NCI-H2029 treated with DMSO at 0.1 percent for 48 hours (cell line): ENCODE measurements around the gene DMBT1.

ENCODE experiments used
- DNase-seq: peaks from one replicate; lab custom pipeline; 2025; lab: John Stamatoyannopoulos, UW

Gene DMBT1

DNA sequence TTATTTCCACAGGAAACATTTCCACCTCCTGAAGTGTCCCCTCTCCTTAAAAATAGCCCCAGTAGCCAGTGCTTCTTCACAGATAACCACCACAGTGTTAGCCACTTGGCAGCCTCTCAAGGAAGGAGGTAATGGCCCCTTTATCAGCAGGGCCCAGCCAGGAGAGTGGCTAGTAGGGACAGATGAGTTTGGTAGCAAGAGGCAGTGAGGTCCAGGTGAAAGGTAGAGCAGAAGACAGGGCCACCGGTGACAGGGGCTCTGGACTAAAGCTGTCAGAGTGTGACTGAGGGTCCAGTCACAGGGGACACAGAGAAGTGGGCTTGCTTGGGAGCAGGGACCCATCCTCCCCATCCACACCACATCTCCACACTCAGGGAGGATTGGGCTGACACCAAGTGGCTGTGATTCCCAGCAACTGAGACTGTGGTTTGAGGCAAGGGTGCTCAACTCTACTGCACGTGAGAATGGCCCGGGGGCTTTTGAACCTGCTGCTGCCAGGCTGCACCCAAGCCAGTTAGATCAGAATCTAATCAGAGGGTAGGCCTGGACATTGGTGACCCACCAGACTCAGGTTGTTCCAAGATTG lies 86.9 kb downstream of the DMBT1 start:
- no peak for DNase-seq

DNA sequence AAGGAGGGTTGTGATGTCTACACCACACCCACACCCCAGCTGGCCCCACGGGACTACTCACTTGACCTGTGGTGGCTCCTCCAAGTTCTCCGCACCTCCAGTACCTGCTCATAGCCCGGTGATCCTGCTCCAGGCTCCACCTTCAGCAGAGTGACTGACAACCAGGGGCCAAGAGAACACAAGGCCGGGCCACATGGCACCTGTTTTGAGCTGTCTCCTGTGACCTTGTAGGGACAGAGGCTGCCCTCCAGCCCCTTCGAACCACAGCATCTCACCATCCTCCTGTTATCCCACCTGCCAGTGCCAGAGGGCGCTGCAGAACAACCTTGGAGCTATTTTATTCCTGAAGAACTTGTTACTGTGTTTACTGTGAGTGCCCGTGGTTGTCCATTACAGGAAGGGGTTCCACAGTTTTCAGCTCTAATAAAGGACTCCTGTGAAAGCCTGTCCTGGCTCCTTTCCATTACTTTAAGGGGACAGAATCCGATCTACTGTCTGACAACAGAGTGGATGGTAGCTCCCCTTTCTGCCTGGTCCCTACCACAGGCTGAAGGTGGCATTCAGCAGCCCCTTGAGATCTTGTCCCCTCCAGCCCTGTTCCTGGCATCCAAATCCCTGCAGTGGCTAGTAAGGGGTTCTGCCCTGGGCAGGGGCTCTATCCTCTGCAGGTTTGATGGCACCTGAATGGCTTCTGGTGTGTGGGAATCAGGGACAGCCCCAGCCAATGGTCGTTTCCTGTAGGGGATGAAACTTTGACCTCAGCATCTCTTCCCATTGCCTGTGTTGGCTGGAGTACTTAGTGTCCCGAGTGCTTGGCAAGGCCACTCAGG lies 88.3 kb downstream of the DMBT1 start:
- no peak for DNase-seq

DNA sequence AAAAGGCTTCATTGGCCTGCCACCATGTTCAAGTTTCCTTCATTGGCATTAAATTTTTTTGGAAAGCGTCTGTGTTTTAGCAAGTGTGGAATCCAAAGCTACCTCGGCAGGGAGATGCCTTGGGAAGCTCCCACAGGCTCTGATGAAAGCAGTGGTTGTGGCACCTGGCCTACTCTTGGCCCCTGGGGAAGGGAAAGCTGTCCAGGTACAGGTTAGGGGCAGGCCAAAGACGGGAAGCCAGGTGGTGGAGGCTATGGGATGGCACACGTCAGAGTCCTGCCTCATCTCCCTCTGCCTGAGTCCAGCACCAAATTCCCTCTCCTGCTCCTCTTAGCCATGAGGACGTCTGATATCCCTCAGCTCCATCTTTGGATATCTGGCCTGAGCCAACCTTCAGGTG lies 89.3 kb downstream of the DMBT1 start:
- no peak for DNase-seq

- DNase-seq: no peak
Measured at GRCh38 chr10:122650331-122650730, 89.8 kb downstream of the DMBT1 start.

- DNase-seq: no peak
Measured at GRCh38 chr10:122655524-122656307, 95.2 kb downstream of the DMBT1 start.

- no peak for DNase-seq
Measured at GRCh38 chr10:122656308-122656705, 95.8 kb downstream of the DMBT1 start.

DNA sequence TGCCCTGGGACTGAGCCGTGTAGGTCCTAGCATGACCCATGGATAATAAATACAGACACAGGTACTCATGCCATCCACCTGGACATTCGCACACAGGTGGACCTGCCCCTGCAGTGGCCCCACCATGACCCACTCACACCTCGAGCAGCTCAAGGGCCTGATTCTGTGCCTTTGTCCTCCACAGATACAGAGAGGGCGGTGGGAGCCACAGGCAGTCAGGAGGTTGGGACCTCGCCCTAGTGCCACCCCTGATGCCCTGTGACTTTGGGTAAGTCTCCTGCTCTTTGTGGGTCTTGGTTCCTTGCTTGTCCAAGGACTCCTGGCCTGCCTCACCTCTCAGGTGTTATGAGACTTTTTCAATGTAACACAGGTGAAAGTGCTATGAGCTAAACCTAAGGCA lies 96.2 kb downstream of the DMBT1 start:
- no peak for DNase-seq

DNA sequence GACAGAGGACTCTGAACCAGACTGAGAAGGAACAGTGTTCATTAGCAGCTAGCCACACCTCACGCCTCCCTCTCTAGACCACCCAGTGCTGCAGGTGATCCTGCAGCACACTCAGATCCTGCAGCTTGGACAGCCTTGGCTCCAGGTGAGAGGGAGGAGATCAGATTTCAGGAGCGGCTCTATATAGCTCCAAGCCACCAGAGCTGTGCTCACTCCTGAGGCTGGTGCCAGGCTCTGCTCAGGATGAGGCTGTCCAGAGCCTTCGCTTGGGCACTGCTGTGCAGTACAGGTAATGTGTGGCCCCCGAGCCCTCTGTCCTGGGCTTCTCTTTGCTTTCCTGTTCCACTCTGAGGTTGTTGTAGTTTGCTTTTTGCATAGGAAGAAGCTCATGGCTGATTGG lies 96.7 kb downstream of the DMBT1 start:
- no peak for DNase-seq

- no peak for DNase-seq
Measured at GRCh38 chr10:122657729-122658128, 97.2 kb downstream of the DMBT1 start.

DNA sequence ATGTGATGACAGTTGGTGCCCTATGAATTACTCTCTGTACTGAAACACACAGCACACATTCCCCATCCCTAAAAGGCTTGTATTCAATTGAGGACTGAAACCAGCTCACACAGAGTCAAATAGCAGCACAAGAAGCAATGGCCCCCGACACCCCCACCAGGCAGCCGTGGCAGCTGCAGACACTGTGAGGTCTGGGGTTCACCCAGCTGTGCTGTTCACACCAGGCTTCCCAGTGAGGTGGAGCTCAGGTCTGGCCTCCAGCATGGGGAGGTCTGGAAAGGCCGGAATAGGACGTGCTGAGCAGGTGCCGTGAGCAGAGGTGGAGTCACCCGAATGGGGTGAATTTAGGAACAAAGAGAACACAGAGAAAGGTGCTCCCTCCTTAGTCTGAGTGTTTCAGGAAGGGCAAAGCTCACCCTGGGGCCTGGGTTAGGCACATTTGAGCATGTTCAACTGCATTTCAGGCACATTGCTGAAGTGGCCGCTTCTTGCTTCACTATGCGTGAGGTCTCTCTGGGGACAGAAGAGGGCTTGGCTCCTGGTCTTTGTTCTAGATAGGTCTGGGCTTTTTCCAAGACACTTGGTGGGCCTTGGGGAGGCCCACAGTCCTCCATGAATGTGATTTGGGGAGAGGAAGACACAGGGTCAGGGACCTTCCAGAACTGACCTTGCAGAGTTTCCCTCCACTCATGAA lies 97.9 kb downstream of the DMBT1 start:
- no peak for DNase-seq

DNA sequence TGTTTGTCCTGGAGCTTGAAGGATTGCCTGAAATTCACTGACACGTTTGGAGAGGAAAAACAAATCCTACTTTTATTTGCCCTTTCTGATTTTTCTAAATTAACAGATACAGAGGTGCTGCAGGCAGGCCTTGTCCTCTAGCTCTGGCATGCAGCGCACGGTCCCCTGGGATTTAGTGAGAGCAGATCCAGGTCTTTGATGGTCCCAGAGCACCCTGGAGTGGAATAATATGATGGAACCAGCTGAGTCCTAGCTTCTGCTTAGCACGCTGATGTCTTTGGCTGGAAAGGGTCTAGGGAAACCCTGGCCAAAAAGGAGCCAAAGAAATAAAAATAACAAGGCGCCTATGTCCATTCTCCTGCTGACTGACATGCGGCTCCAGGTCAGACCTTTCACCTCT lies 98.6 kb downstream of the DMBT1 start:
- DNase-seq: no peak

DNA sequence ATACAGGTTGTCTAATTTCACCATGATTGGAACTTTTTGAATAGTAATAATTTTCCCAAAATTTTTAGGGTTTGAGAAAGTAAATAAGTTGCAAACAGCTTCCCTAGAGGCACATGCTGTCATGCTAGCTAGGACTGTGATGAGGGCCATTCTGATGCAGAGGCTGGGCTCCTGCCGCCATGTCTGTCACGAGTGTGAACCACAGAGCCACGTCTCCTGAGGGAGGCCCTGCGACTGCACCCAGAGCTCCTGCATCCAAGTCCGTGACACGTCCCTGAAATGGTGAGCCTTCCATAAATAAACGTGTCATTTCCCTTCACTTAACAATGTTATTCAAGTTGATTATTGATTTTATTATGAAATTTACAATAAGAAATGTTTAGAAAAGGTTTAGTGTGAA lies 99.1 kb downstream of the DMBT1 start:
- DNase-seq: no peak

- DNase-seq: no peak
Measured at GRCh38 chr10:122660696-122661095, 100.1 kb downstream of the DMBT1 start.

DNA sequence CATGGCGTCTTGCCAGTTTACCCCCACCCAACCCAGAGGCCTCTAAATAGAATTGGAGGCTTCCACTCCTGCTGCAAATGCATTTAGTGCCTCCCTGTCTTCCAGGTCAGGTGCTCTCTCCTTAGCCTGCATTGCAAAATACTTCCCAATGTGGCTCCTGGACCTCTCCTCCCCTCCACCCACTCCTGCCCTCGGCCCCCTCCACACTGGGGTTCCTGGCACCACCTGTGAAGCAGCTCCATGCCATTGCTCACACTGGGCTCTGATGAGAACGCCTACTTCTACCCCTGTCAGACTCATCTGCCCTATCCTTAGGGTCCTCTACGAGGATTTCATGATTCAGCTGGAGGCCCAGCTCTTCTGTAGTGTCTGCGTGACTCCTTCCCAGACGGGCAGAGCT lies 101.7 kb downstream of the DMBT1 start:
- no peak for DNase-seq

- DNase-seq: no peak
Measured at GRCh38 chr10:122663516-122664130, 103.1 kb downstream of the DMBT1 start.

DNA sequence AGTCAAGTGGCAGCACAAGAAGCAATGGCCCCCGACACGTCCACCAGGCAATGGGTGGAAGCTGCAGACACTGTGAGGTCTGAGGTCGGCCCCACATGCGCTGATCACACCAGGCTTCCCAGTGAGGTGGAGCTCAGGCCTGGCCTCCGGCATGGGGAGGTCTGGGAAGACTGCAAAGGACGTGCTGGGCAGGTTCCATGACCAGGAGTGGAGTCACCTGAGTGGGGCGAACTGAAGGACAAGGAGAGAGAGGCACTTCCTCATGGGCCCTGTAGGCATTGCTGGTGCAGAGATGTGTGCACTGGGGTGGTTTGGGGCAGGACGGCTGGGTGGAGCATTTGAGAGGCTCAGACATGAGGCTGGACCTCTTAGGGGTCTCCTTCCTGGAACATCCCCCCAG lies 103.9 kb downstream of the DMBT1 start:
- no peak for DNase-seq

- no peak for DNase-seq
Measured at GRCh38 chr10:122665329-122665860, 104.8 kb downstream of the DMBT1 start.

DNA sequence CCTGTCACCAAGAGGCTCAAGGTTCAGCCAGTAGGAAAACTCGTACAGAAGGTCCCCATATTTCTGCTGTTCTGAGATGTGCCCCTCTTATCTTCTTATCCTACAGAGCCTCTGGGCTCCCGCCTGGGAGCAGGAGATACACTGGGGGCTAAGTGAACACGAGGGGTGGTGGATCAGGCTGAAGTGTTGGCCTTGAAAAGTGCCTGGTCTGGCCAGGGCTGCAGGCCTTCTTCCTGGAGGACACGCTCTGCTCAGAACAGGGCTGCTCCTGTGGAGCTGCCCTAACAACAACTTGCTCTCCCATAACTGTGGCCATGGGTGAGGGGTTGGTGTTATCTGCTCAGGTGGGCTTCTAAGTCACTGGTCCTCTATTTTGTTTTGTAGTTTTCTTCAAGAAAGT lies 105.4 kb downstream of the DMBT1 start:
- DNase-seq: no peak

GRCh38 chr10:122669045-122669444 lies 108.5 kb downstream of the DMBT1 start:
- no peak for DNase-seq

DNA sequence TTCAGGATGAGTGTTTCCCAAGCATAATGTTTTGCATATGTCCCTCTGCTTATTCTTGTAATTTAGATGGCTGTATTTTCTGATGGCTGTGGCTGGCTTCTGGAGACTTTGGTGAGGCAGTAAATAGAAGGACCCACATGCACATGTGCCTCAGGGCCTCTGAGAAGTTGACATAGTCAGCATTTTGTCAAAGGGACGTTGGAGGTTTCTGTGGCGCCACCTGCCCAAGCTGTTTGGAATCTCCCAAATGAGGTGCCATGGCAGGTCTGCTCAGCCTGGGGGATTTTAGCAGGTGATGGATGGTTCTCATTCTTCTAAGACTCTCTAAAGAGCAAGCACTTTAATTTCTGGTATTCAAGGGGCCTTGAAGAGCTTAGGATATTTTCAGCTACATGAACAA lies 109.3 kb downstream of the DMBT1 start:
- DNase-seq: no peak

DNA sequence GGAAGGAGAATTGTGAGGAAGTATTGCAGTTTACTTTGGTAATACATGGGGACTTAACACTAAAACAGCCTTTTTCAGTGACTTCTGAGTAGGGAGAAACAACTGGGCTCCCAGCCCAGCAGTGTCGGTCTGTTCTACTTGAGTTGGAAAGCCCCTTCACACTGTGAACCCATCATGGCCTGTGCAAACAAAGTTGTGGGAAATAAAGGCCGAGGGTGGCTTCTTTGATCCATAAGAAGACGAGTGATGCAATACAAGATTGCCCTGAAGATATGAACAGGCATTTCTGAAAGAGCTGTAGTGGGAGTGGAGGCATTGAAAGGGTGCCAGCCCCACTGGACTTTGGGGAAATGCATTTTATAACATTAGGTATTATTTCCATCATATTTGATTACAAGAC lies 110.8 kb downstream of the DMBT1 start:
- no peak for DNase-seq

DNA sequence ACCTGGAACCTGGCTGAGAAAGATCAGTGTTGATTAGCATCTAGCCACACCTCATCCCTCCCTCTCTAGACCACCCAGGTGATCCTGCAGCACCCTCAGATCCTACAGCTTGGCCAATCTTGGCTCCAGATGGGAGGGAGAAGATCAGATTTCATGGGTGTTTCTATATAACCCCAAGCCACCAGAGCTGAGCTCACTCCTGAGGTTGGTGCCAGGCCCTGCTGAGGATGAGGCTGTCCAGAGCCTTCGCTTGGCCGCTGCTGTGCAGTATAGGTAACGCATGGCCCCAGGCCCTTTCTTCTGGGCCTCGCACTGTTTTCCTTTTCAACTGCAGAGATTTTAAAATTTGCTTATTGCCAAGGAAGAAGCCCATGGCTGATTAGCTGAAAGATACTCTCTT lies 112.1 kb downstream of the DMBT1 start:
- no peak for DNase-seq
